ENCODE data around the gene TMEM60. TPM values are rescaled to one million over a fixed set of nuclear protein-coding genes. Genes with fewer than 3 reads are reported as not detected.

TMEM60 gene
- total and polyA plus RNA-seq, 2 donors from 2014 or later: 11.9 to 32.4 TPM

GRCh38 chr7:77771901-77772300 lies 26.3 kb downstream of the TMEM60 start:
- H3K36me3 ChIP-seq (ENCODE audit: control insufficient read depth in 2 of 3, insufficient read depth in 3 of 3, low read length in 3 of 3): peaks cover 3 to 9% (median 3%) of the 10 kb centered on the region in 3 donors
- DNase-seq (no peak), FAIRE-seq (no peak)
- peaks cover 0 to 2% (median 0%) of the 10 kb centered on the region in 3 donors for H3K9me3 ChIP-seq (ENCODE audit: control insufficient read depth in 2 of 3, insufficient read depth in 1 of 3, low read length in 3 of 3)
- no peak for TF ChIP-seq CTCF (IDR thresholded peaks at IDR 0.05; ENCODE audit: borderline replicate concordance, extremely low read depth, insufficient read depth)
- no peaks in the 10 kb centered on the region for H3K27me3 ChIP-seq (ENCODE audit: control insufficient read depth, insufficient read depth, low read length)
- no peaks in the 10 kb centered on the region for H3K4me1 ChIP-seq (ENCODE audit: control insufficient read depth in 2 of 3, insufficient read depth in 2 of 3, low read depth in 1 of 3, low read length in 3 of 3)
- no peak overlapping the region for H3K4me3 ChIP-seq (ENCODE audit: low read length in 3 of 3)
- H3K27ac ChIP-seq (ENCODE audit: low read depth in 2 of 2, low read length in 2 of 2): no peak overlapping the region
- no peak overlapping the region for H3K9ac ChIP-seq (ENCODE audit: low read length in 3 of 3)
- intact Hi-C loops (cut with DNase I): no loop called here

GRCh38 chr7:77770316-77770715 lies 27.9 kb downstream of the TMEM60 start:
- FAIRE-seq (no peak), DNase-seq (no peak)
- Histone ChIP-seq H3K36me3 (ENCODE audit: control insufficient read depth in 2 of 3, insufficient read depth in 3 of 3, low read length in 3 of 3) (peaks cover 0 to 3% (median 0%) of the 10 kb centered on the region in 3 donors), H3K27me3 (ENCODE audit: control insufficient read depth, insufficient read depth, low read length) (no peaks in the 10 kb centered on the region), H3K9ac (ENCODE audit: low read length in 3 of 3) (no peak overlapping the region), H3K27ac (ENCODE audit: low read depth in 2 of 2, low read length in 2 of 2) (no peak overlapping the region), H3K4me3 (ENCODE audit: low read length in 3 of 3) (no peak overlapping the region), H3K4me1 (ENCODE audit: control insufficient read depth in 2 of 3, insufficient read depth in 2 of 3, low read depth in 1 of 3, low read length in 3 of 3) (peaks cover 0 to 10% (median 3%) of the 10 kb centered on the region in 3 donors), H3K9me3 (ENCODE audit: control insufficient read depth in 2 of 3, insufficient read depth in 1 of 3, low read length in 3 of 3) (no peaks in the 10 kb centered on the region)
- TF ChIP-seq CTCF (IDR thresholded peaks at IDR 0.05; ENCODE audit: borderline replicate concordance, extremely low read depth, insufficient read depth): no peak
- intact Hi-C loops (cut with DNase I): no loop called here

DNA sequence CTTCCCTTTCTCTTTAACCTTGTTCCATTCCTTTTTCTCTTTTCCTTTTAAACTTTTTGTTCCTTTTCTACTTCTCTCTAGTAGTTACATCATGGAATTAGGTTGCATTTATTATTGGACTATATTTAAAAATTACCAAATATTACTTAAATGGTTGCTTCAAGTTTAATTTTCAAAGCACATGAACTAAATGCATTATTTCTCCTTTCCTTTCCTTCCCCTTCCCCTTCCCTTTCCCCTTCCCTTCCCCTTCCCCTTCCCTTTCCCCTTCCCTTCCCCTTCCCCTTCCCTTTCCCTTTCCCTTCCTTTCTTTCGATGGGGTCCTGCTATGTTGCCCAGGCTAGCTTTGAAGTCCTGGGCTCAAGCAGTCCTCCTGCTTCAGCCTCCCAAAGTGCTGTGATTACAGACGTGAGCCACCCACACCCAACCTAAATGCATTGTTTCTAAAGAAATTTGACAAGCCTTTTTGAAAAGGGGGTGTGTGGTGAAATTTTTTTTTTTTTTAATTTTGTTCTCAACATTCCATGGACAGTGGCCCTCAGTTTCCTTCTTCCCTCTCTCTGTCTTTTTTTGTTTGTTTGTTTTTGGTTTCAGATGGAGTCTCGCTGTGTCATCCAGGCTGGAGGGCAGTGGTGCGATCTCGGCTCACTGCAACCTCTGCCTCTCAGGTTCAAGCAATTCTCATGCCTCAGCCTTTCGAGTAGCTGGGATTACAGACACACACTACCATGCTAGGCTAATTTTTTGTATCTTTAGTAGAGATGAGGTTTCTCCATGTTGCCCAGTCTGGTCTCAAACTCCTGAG lies 31.2 kb downstream of the TMEM60 start:
- Histone ChIP-seq H3K9ac (ENCODE audit: low read length in 3 of 3) (no peak overlapping the region), H3K27ac (ENCODE audit: low read depth in 2 of 2, low read length in 2 of 2) (peak overlapping the region; percentile 5 to 25), H3K27me3 (ENCODE audit: control insufficient read depth, insufficient read depth, low read length) (no peaks in the 10 kb centered on the region), H3K9me3 (ENCODE audit: control insufficient read depth in 2 of 3, insufficient read depth in 1 of 3, low read length in 3 of 3) (no peaks in the 10 kb centered on the region), H3K36me3 (ENCODE audit: control insufficient read depth in 2 of 3, insufficient read depth in 3 of 3, low read length in 3 of 3) (no peaks in the 10 kb centered on the region), H3K4me1 (ENCODE audit: control insufficient read depth in 2 of 3, insufficient read depth in 2 of 3, low read depth in 1 of 3, low read length in 3 of 3) (peaks cover 0 to 15% (median 6%) of the 10 kb centered on the region in 3 donors), H3K4me3 (ENCODE audit: low read length in 3 of 3) (no peak overlapping the region)
- no peak for DNase-seq
- FAIRE-seq: no peak
- TF ChIP-seq CTCF (IDR thresholded peaks at IDR 0.05; ENCODE audit: borderline replicate concordance, extremely low read depth, insufficient read depth): no peak
- intact Hi-C loops (cut with DNase I): no loop called here

Measured in kidney (tissue), 14 donors.